ENCODE measurements around the gene RASSF4. TPM values are rescaled to one million over a fixed set of nuclear protein-coding genes. Genes with fewer than 3 reads are reported as not detected.

The RASSF4 gene
- total and polyA plus RNA-seq, 9 donors: 4.8 to 21.9 (median 8.1) TPM

- intact Hi-C loops (cut with DNase I): loop anchor here in 1 of 4 donors (10.0 kb wide), 1 partner anchor 66 kb away; the partner anchor contains the start of gene ZNF22
- WGBS, 3 donors: 90 to 93% (median 93%) methylated on average over 7 of the region's 7 CpGs
- Histone ChIP-seq H3K27me3 (no peaks in the 10 kb centered on the region), H3K27ac (no peak overlapping the region), H3K4me1 (ENCODE audit: insufficient read depth) (no peaks in the 10 kb centered on the region), H3K4me3 (no peak overlapping the region), H3K36me3 (no peaks in the 10 kb centered on the region), H3K9me3 (no peaks in the 10 kb centered on the region)
- DNase-seq: no peak
- TF ChIP-seq EP300 (IDR thresholded peaks at IDR 0.05) (no peak), CTCF (IDR thresholded peaks at IDR 0.05) (no peak), POLR2A (IDR thresholded peaks at IDR 0.05) (no peak)
Observed at GRCh38 chr10:44938956-44939355, 20.6 kb upstream of the RASSF4 start.

- intact Hi-C loops (cut with DNase I): loop anchor here in 1 of 4 donors (10.0 kb wide), 1 partner anchor 65 kb away; the partner anchor contains the start of gene ZNF22
Observed at GRCh38 chr10:44939691-44940401, 19.8 kb upstream of the RASSF4 start.

GRCh38 chr10:44944354-44944753 lies 15.2 kb upstream of the RASSF4 start:
- TF ChIP-seq CTCF (IDR thresholded peaks at IDR 0.05) (no peak), EP300 (IDR thresholded peaks at IDR 0.05) (no peak), POLR2A (IDR thresholded peaks at IDR 0.05) (no peak)
- Histone ChIP-seq H3K9me3 (no peaks in the 10 kb centered on the region), H3K4me3 (no peak overlapping the region), H3K4me1 (ENCODE audit: insufficient read depth) (no peaks in the 10 kb centered on the region), H3K27me3 (no peaks in the 10 kb centered on the region), H3K36me3 (no peaks in the 10 kb centered on the region), H3K27ac (no peak overlapping the region)
- intact Hi-C loops (cut with DNase I): no loop called here
- whole genome bisulfite sequencing, 3 donors: 0 to 95% (median 94%) methylated on average over 1 of the region's 1 CpG
- DNase-seq: no peak

More at GRCh38 chr10:44939691-44940401, 19.8 kb upstream of the RASSF4 start:
- Histone ChIP-seq H3K27ac (no peak overlapping the region), H3K4me1 (ENCODE audit: insufficient read depth) (no peaks in the 10 kb centered on the region), H3K36me3 (no peaks in the 10 kb centered on the region), H3K4me3 (no peak overlapping the region), H3K9me3 (no peaks in the 10 kb centered on the region), H3K27me3 (no peaks in the 10 kb centered on the region)
- no peak for TF ChIP-seq EP300 (IDR thresholded peaks at IDR 0.05)
- TF ChIP-seq CTCF (IDR thresholded peaks at IDR 0.05): no peak
- no peak for TF ChIP-seq POLR2A (IDR thresholded peaks at IDR 0.05)
- DNase-seq: no peak
- WGBS, 3 donors: 86 to 91% (median 87%) methylated on average over 7 of the region's 7 CpGs

DNA sequence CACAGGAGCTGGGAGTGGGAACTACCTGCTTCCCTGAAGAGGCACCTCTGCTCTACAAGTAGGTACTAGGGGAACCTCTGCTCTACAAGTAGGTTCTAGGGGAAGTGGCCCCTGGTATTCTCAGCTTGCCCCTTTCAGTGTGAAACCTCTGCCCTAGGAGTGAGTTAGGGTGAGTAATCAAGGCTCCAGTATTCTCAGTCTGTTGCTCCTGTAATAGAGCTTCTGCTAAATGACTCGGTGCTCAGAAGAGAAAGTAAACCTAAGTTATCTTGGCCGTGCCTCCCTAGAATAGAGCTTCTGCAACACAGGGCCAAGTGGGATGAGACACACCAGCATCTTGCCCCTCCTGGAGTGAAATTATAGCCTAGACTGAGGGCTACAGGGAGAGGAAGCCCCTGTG lies 13.4 kb upstream of the RASSF4 start:
- no peaks in the 10 kb centered on the region for H3K27me3 ChIP-seq
- H3K4me1 ChIP-seq (ENCODE audit: insufficient read depth): no peaks in the 10 kb centered on the region
- DNase-seq: no peak
- H3K4me3 ChIP-seq: no peak overlapping the region
- 50 to 77% (median 54%) methylated on average over 2 of the region's 2 CpGs for WGBS, 3 donors
- no peaks in the 10 kb centered on the region for H3K9me3 ChIP-seq
- H3K27ac ChIP-seq: no peak overlapping the region
- TF ChIP-seq CTCF (IDR thresholded peaks at IDR 0.05): no peak
- TF ChIP-seq POLR2A (IDR thresholded peaks at IDR 0.05): no peak
- TF ChIP-seq EP300 (IDR thresholded peaks at IDR 0.05): no peak
- H3K36me3 ChIP-seq: no peaks in the 10 kb centered on the region
- intact Hi-C loops (cut with DNase I): no loop called here

Measured in ovary (tissue), 9 donors.